ENCODE data around the gene LRRFIP1. TPM values are rescaled to one million over a fixed set of nuclear protein-coding genes. Genes with fewer than 3 reads are reported as not detected.

The LRRFIP1 gene
- polyA plus RNA-seq, 2 of the 4 experiments (the other 2 are of a cell fraction), result 75.6 to 93.0 TPM

- no peak overlapping the region for H3K4me2 ChIP-seq
- DNase-seq (ENCODE audit: low read depth in 1 of 2, low spot score in 1 of 2) (no peak), FAIRE-seq (no peak), ATAC-seq (no peak)
- ChIA-PET POLR2A (no interaction called here), CTCF (interaction anchor here (2.3 kb wide), 1 partner anchor 116 kb away, joined by 6 read pairs; no protein-coding TSS in a partner anchor)
- H3K4me1 ChIP-seq, result peaks cover 7% of the 10 kb centered on the region; the same call in 1 of the 3 replicates
- no peak overlapping the region for H3K4me3 ChIP-seq
- no peaks in the 10 kb centered on the region for H3K9me3 ChIP-seq
- H3K27ac ChIP-seq, result no peak overlapping the region
- TF ChIP-seq HEYL (CRISPR knock-in tag; IDR thresholded peaks at IDR 0.05), result no peak
- TF ChIP-seq CEBPB (IDR thresholded peaks at IDR 0.05), result no peak
- no peak for TF ChIP-seq ZC3H11A (IDR thresholded peaks at IDR 0.05)
- TF ChIP-seq HOXB13 (CRISPR knock-in tag; IDR thresholded peaks at IDR 0.05; ENCODE audit: low read depth), result no peak
- WGBS (ENCODE audit: missing lambda C conversion rate), result 96% methylated on average over 1 of the region's 1 CpG
These were observed 1.8 kb downstream of the LRRFIP1 start for GRCh38 chr2:237629188-237629534.

GRCh38 chr2:237629739-237630138 is 2.4 kb downstream of the LRRFIP1 start:
- H3K4me3 ChIP-seq, result no peak overlapping the region
- H3K4me2 ChIP-seq, result no peak overlapping the region
- no peak for DNase-seq (ENCODE audit: low read depth in 1 of 2, low spot score in 1 of 2)
- TF ChIP-seq FOSB (CRISPR knock-in tag; IDR thresholded peaks at IDR 0.05) (no peak), POLR2AphosphoS2 (conservative IDR thresholded peaks at IDR 0.05; ENCODE audit: low read length) (no peak), PHF8 (IDR thresholded peaks at IDR 0.05; ENCODE audit: borderline replicate concordance, low read depth) (no peak), MAFK (IDR thresholded peaks at IDR 0.05; ENCODE audit: partially characterized antibody) (no peak), GATA3 (IDR thresholded peaks at IDR 0.05; ENCODE audit: borderline replicate concordance) (no peak), TFCP2L1 (CRISPR knock-in tag; IDR thresholded peaks at IDR 0.05) (no peak), CBX2 (IDR thresholded peaks at IDR 0.05; ENCODE audit: borderline replicate concordance, low read depth) (no peak), NFE2L2 (conservative IDR thresholded peaks at IDR 0.05; ENCODE audit: low read length) (no peak), ZC3H11A (IDR thresholded peaks at IDR 0.05) (no peak), MAZ (IDR thresholded peaks at IDR 0.05; ENCODE audit: borderline replicate concordance, low read depth, low read length) (no peak), RCOR1 (IDR thresholded peaks at IDR 0.05; ENCODE audit: low read depth, low read length) (no peak), CEBPB (IDR thresholded peaks at IDR 0.05) (no peak), EHMT2 (IDR thresholded peaks at IDR 0.05; ENCODE audit: low read depth) (no peak), HDAC2 (IDR thresholded peaks at IDR 0.05) (no peak), KDM5A (IDR thresholded peaks at IDR 0.05) (no peak), CTCF (IDR thresholded peaks at IDR 0.05) (no peak), HMGXB4 (CRISPR knock-in tag; IDR thresholded peaks at IDR 0.05; ENCODE audit: borderline replicate concordance) (no peak), BHLHE40 (IDR thresholded peaks at IDR 0.05; ENCODE audit: low read depth, low read length) (no peak), JUN (IDR thresholded peaks at IDR 0.05) (no peak), CBX8 (IDR thresholded peaks at IDR 0.05) (no peak)
- ATAC-seq, result no peak
- H3K27ac ChIP-seq, result no peak overlapping the region
- no peak for FAIRE-seq
- ChIA-PET CTCF (interaction anchor here (2.3 kb wide), 1 partner anchor 115 kb away, joined by 6 read pairs; no protein-coding TSS in a partner anchor), POLR2A (no interaction called here)
- 57% methylated on average over 8 of the region's 8 CpGs for WGBS (ENCODE audit: missing lambda C conversion rate)
- H3K4me1 ChIP-seq, result peaks cover 7% of the 10 kb centered on the region; the same call in 1 of the 3 replicates
- no peaks in the 10 kb centered on the region for H3K9me3 ChIP-seq

Data from A549 (cell line).